ENCODE data around the gene MAPK11.
A peak's percentile ranks its signal among the peaks of the same experiment; 100 is the strongest.

Gene MAPK11

DNA sequence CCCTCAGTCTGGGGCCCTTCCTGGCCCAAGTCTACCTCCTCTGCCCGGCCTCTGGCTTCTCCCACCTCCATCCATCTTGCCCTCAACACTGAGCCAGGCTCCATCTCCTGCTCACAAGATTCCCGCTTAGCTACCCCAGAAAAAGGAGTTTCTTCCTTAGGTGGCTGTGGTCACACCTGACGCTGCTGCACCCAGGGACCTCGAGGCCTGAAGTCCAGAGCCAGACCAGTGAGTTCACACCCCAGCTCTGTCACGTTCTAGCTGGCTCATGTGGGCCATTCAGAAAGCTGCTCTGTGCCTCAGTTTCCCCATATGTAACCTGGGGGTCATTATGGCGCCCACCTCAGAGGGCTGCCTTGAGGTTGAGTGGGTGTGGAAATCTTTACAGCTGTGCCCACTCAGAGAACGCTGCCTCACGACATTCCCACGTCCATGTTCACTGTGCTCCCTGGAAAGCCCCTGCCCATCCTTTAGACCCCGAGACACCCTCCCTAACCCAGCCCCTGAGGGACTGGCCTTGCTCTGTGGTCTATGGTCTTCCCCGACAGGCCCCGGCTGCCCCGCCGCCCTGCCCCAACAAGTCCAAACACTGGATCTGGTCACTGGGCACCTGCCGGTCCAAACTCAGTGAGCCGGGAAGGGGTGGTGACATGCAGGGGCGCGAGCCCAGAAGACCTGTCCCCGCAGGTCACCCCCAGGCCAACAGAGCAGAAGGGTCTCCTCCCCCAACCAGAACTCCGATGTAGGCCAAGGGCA is 27.5 kb upstream of the MAPK11 start:
- TF ChIP-seq, protein P1, sequence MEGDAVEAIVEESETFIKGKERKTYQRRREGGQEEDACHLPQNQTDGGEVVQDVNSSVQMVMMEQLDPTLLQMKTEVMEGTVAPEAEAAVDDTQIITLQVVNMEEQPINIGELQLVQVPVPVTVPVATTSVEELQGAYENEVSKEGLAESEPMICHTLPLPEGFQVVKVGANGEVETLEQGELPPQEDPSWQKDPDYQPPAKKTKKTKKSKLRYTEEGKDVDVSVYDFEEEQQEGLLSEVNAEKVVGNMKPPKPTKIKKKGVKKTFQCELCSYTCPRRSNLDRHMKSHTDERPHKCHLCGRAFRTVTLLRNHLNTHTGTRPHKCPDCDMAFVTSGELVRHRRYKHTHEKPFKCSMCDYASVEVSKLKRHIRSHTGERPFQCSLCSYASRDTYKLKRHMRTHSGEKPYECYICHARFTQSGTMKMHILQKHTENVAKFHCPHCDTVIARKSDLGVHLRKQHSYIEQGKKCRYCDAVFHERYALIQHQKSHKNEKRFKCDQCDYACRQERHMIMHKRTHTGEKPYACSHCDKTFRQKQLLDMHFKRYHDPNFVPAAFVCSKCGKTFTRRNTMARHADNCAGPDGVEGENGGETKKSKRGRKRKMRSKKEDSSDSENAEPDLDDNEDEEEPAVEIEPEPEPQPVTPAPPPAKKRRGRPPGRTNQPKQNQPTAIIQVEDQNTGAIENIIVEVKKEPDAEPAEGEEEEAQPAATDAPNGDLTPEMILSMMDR (IDR thresholded peaks at IDR 0.05): no peak
- DNase-seq: no peak
- peaks cover 16 to 100% (median 91%) of the 10 kb centered on the region in 4 donors for H3K4me1 ChIP-seq
- no peaks in the 10 kb centered on the region for H3K27me3 ChIP-seq
- H3K36me3 ChIP-seq: no peaks in the 10 kb centered on the region
- H3K9me3 ChIP-seq: no peaks in the 10 kb centered on the region
- peak overlapping the region; percentile 92 to 95 for H3K27ac ChIP-seq
- intact Hi-C loops (cut with DNase I; ENCODE audit: low total_unique reads): no loop called here
- no peak overlapping the region for H3K4me3 ChIP-seq

DNA sequence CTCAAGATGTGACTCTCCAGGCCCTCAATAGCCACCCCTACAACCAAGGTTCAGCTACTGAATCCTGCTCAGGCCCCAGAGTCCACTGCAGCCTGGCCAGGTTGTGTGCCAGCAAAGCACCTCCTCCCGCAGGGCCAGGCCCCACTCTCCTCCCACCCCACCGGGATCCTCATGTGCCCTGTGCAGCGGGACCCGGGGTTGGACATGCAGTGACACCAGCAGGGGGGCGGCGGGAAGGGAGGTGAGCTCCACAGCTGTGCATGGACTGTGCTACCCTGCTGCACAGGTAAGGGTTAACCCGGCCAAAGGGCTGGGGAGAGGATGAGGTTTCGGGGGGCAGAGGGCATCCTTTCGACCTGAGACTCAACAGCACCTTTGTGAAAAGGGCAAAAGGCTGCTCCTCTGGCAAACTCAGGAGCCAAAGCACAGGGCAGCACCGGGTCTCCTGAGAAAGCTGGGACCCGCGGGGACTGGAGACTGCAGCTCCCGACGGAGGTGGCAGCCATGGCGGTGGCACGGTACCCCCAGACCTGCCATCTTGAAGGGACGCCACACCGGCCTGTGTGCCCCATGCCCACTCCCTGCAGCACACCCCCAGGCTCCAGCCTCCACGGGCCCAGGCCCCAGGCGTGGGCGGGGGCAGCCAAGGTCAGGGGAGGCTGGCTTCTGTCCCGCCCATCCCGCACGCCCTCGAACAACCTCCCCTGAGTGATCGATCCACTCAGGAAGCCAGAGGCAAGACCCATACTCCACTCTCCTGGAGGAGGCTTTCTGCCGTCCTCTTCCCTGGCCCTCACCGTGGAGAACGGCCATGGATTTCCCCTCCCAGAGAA is 26.7 kb upstream of the MAPK11 start:
- TF ChIP-seq, protein P1 (IDR thresholded peaks at IDR 0.05): no peak
- DNase-seq: no peak
- H3K27me3 ChIP-seq: no peaks in the 10 kb centered on the region
- peaks cover 17 to 100% (median 88%) of the 10 kb centered on the region in 4 donors for H3K4me1 ChIP-seq
- H3K4me3 ChIP-seq: no peak overlapping the region
- H3K27ac ChIP-seq: peak overlapping the region; percentile 21 to 95
- H3K36me3 ChIP-seq: no peaks in the 10 kb centered on the region
- no peaks in the 10 kb centered on the region for H3K9me3 ChIP-seq
- intact Hi-C loops (cut with DNase I; ENCODE audit: low total_unique reads): no loop called here

DNA sequence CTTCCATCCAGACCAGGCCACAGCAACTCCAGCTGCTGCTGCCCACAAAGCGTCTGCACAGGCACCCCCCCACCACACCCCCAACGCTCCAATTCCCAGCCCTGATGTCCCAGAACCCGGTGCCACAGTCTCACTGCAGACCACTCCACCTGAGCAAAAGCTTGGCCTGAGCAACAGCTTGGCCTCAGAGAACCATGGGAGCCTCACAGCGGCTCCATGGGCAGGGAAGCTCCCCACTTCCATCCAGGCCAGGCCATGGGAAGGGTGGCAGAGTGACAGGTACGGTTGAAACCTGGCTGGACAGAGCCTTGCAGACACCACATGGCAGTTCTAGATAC is 24.1 kb upstream of the MAPK11 start:
- Histone ChIP-seq H3K4me1 (peaks cover 10 to 91% (median 71%) of the 10 kb centered on the region in 4 donors), H3K4me3 (peak overlapping the region; percentile 28 to 45), H3K36me3 (peaks cover 10 to 20% (median 14%) of the 10 kb centered on the region in 3 donors), H3K9me3 (no peaks in the 10 kb centered on the region), H3K27ac (peak overlapping the region; percentile 86 to 91), H3K27me3 (no peaks in the 10 kb centered on the region)
- TF ChIP-seq, protein P1 (IDR thresholded peaks at IDR 0.05): no peak
- no peak for DNase-seq
- intact Hi-C loops (cut with DNase I; ENCODE audit: low total_unique reads): no loop called here

DNA sequence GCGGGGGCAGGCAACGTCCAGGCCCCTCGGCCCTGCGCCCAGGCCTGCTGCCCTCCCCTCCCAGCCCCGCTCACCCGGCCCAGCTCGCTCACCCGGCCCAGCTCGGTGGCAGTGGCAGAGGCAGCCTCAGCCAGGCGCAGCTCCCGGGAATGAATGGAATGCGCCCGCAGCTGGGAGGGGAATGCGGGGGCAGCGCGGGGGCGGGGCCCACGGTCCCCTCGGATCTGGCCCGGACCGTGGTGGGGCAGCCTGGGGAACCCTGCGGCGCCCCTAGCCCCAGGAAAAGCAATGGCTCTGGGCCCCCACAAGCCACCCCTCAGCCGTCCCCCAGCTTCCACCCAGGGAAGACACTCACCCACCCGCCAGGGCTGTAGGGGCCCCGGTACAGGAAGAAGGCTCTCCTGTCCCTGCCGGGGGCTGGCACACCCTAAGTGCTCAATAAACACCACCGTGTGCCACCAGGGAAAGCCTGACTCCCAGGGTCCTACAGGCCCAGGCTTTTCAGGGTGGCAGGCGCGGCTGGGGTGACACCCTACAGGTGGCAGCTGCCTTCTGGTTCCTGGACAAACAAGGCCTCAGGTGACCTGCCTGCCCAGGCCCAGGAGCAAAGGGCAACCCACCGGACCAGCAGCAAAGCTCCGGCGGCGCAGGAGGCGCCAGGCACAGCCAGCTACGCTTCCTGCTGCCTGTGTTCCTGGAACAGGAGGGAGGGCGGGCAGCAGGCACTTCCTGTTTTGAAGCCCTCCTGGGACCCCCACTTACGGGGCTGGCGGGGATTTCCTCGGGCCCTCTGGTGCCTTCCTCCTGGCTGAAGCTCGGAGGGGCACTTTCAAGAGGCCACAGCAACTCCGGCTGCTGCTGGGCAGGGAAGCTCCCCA is 23.5 kb upstream of the MAPK11 start:
- Histone ChIP-seq H3K27ac (peak overlapping the region; percentile 86 to 91), H3K36me3 (peaks cover 16 to 27% (median 21%) of the 10 kb centered on the region in 3 donors), H3K4me3 (peak overlapping the region; percentile 28 to 45), H3K27me3 (no peaks in the 10 kb centered on the region), H3K9me3 (no peaks in the 10 kb centered on the region), H3K4me1 (peaks cover 10 to 91% (median 65%) of the 10 kb centered on the region in 4 donors)
- DNase-seq: peak in 1 of 2 donors; percentile 88
- TF ChIP-seq, protein P1 (IDR thresholded peaks at IDR 0.05): no peak
- intact Hi-C loops (cut with DNase I; ENCODE audit: low total_unique reads): loop anchor here (2.0 kb wide), 1 partner anchor 13 kb away; the partner anchor contains the start of gene PLXNB2
